Psoas muscle (tissue), 8 donors: ENCODE measurements around the gene PPL. TPM values are rescaled to one million over a fixed set of nuclear protein-coding genes. Genes with fewer than 3 reads are reported as not detected.

ENCODE experiments used
- ATAC-seq, 4 donors: fragments of 200-7000 bp; cut with Tn5 transposase; one replicate each; pipeline ENCODE4 v1.9.1; 2020; ENCODE audit warnings: moderate library complexity in 3 of 4, mild to moderate bottlenecking in 2 of 4
- DNase-seq, 2 donors: peaks; one replicate each; pipeline ENCODE4 v3.0.0-alpha.2; 2020
- H3K27ac ChIP-seq: fragments of 200-600 bp; one replicate; pipeline ENCODE4 v1.8.0; 2022
- H3K27me3 ChIP-seq, 3 donors: fragments of 200-600 bp in 1 of 3; one replicate each; pipeline versions ENCODE4 v1.6.1 to v1.8.0; 2013 to 2022; ENCODE audit warnings: low read length in 2 of 3, mild to moderate bottlenecking in 2 of 3, moderate library complexity in 1 of 3; ENCODE audit not compliant: insufficient read depth in 3 of 3
- H3K36me3 ChIP-seq, 2 donors: fragments of 200-600 bp in 1 of 2; one replicate each; pipeline versions ENCODE4 v1.6.1 to v1.8.0; 2013 to 2022; ENCODE audit warnings: low read depth in 1 of 2, mild to moderate bottlenecking in 1 of 2, moderate library complexity in 1 of 2; ENCODE audit not compliant: insufficient read depth in 1 of 2
- H3K4me1 ChIP-seq: fragments of 200-600 bp; one replicate; pipeline ENCODE4 v1.8.0; 2022
- H3K4me3 ChIP-seq: fragments of 200-600 bp; one replicate; pipeline ENCODE4 v1.8.0; 2022; ENCODE audit warnings: mild to moderate bottlenecking
- H3K9me3 ChIP-seq: fragments of 200-600 bp; one replicate; pipeline ENCODE4 v1.8.0; 2022
- WGBS, 3 donors: extraction: QIAGEN DNeasy Blood & Tissue Kit; methylation state at CpG; one replicate each; pipeline versions ENCODE4 v1.1.6 to v1.1.7; 2013; 5-methylcytosine and 5-hydroxymethylcytosine counted together
- intact Hi-C, 2 donors: fragments of 100-400 bp; cut with DNase I; formaldehyde crosslinking; loops; one replicate each; pipeline versions ENCODE4 v1.11.0 to v1.14.2; 2022
- polyA plus RNA-seq, 3 donors: library from polyadenylated mRNA; stranded (reverse); fragments of 200-250 nt; gene quantifications; one replicate each; pipeline ENCODE4 v1.2.3, GENCODE V29; 2013
- total RNA-seq, 4 donors: library from RNA; stranded (reverse); fragmentation: NEBNext Ultra II Directional in 2 of 4; extraction: Animal tissue kit (Norgen Biotek cat#: 25700) in 2 of 4; gene quantifications; one replicate each; pipeline versions ENCODE4 v1.2.1 to v1.2.4, GENCODE V29; 2021 to 2023
- TF ChIP-seq, protein P1 (sequence below): fragments of 200-600 bp; IDR thresholded peaks from one replicate; pipeline ENCODE4 v1.8.0; 2022; ENCODE audit warnings: antibody characterized with exemption
- donor health status: healthy with polysubstance abuse.
- donor health status: DM: no; HTN: no; CAD: no; lungs with moderate emphysema.
- donor health status: Bipolar disorder and iron deficiency.
- donor health status: healthy.
- donor health status: DM: yes; HTN: yes; CAD: no.
- donor health status: DM: no; HTN: no; CAD: no.
- donor health status: DM: no; HTN: no; CAD: no.
- donor health status: DM: yes; HTN: yes; CAD: no.

The PPL gene
- total and polyA plus RNA-seq, 7 donors = 2.4 to 7.2 (median 4.4) TPM

DNA sequence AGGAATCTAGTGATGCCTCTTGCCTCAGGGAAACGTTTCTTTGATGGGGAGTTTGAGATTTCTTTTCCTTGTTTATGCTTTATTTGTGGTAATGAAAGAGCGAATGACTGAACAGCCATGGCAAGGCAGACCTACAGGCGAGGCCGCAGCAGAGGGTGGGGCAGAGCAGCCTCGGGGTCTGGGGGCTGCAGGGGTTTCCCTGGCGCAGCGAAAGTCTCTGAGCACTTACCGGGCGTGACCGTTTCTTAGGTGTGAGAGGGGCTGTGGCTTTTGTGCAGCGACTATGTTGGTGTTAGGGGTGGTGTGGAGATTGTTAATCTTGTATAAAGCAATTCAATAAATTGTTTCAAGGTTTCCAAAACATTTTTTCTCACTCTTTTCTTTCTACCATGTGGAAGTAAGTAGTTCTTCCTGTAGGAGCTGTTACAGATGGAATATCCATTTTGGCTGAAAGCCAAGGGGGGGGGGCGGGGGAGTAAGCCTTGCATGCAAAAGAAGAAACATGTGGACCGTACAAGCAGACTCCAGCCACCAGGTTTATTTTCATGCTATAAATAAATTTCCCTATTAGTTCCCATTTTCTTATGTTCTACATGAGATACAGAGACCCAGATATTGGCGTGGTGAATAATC, 54.8 kb downstream of the PPL start:
- WGBS, 3 donors = 61 to 75% (median 69%) methylated on average over 14 of the region's 14 CpGs
- no peak overlapping the region for H3K4me3 ChIP-seq
- no peaks in the 10 kb centered on the region for H3K9me3 ChIP-seq
- H3K27ac ChIP-seq = peak overlapping the region; percentile 1
- peaks cover 15 to 100% of the 10 kb centered on the region in 2 donors for H3K36me3 ChIP-seq
- H3K27me3 ChIP-seq = no peaks in the 10 kb centered on the region
- DNase-seq (peak in 1 of 2 donors; percentile 26), ATAC-seq (peak in 1 of 4 donors; percentile 36)
- intact Hi-C loops = no loop called here
- peaks cover 4% of the 10 kb centered on the region for H3K4me1 ChIP-seq
- TF ChIP-seq, protein P1, sequence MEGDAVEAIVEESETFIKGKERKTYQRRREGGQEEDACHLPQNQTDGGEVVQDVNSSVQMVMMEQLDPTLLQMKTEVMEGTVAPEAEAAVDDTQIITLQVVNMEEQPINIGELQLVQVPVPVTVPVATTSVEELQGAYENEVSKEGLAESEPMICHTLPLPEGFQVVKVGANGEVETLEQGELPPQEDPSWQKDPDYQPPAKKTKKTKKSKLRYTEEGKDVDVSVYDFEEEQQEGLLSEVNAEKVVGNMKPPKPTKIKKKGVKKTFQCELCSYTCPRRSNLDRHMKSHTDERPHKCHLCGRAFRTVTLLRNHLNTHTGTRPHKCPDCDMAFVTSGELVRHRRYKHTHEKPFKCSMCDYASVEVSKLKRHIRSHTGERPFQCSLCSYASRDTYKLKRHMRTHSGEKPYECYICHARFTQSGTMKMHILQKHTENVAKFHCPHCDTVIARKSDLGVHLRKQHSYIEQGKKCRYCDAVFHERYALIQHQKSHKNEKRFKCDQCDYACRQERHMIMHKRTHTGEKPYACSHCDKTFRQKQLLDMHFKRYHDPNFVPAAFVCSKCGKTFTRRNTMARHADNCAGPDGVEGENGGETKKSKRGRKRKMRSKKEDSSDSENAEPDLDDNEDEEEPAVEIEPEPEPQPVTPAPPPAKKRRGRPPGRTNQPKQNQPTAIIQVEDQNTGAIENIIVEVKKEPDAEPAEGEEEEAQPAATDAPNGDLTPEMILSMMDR = no peak

DNA sequence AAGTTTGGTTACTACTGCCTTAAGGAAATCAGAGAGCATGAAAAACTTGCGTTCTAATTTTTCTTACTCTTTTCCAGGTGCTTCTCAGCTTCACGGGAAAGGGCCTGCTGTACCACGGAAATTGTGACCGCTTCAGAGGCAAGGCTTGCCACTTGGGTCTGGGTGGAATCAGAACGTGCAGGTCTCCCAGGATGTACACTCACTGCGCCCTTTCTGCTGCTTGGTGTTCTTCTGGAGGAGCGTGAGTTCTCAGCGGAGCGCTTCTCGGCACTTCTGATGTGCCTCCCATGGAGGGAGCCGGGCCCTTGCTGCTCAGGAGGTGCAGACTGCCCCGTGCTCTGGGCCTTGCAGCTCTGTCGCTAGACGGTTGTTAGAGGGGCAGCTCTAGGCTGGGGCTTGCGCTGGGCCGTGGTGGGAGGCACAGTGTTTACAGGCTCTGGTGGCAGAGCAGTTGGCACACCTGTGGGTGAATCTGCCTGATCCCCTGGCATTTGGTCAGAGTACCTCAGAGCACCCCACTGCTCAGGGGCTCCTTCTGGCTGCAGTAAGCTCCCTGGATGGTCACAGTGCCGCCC, 56.9 kb downstream of the PPL start:
- intact Hi-C loops = no loop called here
- DNase-seq (no peak), ATAC-seq (no peak)
- Histone ChIP-seq H3K4me3 (no peak overlapping the region), H3K27ac (no peak overlapping the region), H3K27me3 (no peaks in the 10 kb centered on the region), H3K9me3 (no peaks in the 10 kb centered on the region), H3K36me3 (peaks cover 15 to 100% of the 10 kb centered on the region in 2 donors), H3K4me1 (peaks cover 4% of the 10 kb centered on the region)
- 88 to 96% (median 93%) methylated on average over 17 of the region's 17 CpGs for WGBS, 3 donors
- TF ChIP-seq, protein P1 = no peak

- DNase-seq = no peak
- no peak overlapping the region for H3K4me3 ChIP-seq
- H3K36me3 ChIP-seq = peaks cover 14 to 100% of the 10 kb centered on the region in 2 donors
- no peak for ATAC-seq
- peaks cover 4% of the 10 kb centered on the region for H3K4me1 ChIP-seq
- 77 to 85% (median 81%) methylated on average over 4 of the region's 4 CpGs for WGBS, 3 donors
- no peak overlapping the region for H3K27ac ChIP-seq
- intact Hi-C loops = no loop called here
- no peaks in the 10 kb centered on the region for H3K9me3 ChIP-seq
- no peaks in the 10 kb centered on the region for H3K27me3 ChIP-seq
- TF ChIP-seq, protein P1 = no peak
Measured at GRCh38 chr16:4879049-4879448, 57.9 kb downstream of the PPL start.

DNA sequence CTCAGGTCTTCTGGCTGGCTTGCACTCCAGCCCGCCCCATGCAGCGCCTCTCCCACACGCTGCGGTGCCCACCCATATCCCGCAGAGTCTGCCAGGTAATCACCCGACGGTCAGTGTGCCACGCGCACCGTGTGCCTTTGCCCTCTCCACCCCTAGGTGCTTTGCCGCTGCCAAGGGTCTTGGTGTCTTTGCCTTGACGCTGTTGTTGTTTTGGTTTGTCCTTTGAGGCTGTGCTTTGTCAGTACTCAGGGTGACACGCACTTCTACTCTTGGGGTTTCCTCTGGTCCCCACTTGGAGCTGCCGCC, 59.6 kb downstream of the PPL start:
- ATAC-seq = no peak
- peaks cover 18 to 100% of the 10 kb centered on the region in 2 donors for H3K36me3 ChIP-seq
- no peaks in the 10 kb centered on the region for H3K27me3 ChIP-seq
- intact Hi-C loops = no loop called here
- H3K27ac ChIP-seq = no peak overlapping the region
- WGBS, 3 donors = 90 to 96% (median 92%) methylated on average over 14 of the region's 14 CpGs
- H3K4me3 ChIP-seq = no peak overlapping the region
- no peak for DNase-seq
- peaks cover 1% of the 10 kb centered on the region for H3K4me1 ChIP-seq
- TF ChIP-seq, protein P1 = no peak
- H3K9me3 ChIP-seq = no peaks in the 10 kb centered on the region
